Measurements from ENCODE around the gene NOTCH3.

DNA sequence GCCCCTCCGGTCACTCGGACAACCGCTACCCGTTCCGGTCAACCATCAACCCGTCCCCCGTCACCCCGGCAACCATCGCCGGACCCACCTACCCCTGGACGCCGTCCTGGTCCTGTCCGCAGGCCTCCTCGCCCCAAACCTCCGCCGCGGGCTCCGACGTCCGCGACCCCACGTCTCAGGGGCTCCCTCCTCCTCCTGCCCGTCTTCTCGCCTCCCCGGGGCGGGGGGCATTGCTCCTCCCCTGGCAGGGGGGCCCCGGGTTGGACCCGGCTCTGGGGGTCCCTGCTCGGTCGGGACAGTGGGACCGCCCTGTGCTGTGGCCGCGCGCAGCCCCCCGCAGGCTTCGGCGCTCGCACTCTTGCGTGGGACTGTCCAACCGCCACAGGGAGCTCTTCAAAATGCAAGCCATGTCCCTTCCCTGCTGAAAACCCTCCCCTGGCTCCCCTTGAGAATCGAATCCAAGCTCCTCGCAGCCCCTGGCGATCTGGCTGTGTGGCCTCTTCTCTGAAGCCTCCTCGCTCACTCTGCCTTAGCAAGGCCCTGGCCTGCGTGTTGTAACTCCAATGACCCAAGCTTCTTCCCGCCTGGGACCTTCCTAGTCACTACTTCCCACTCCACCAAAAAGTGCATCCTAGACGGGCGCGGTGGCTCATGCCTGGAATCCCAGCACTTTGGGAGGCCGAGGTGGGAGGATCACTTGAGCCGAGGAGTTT lies 23.0 kb upstream of the NOTCH3 start:
- TF ChIP-seq CTCF (IDR thresholded peaks at IDR 0.05; ENCODE audit: poor library complexity), result no peak
- TF ChIP-seq EZH2 (IDR thresholded peaks at IDR 0.05; ENCODE audit: borderline replicate concordance), result no peak
